ENCODE measurements around the gene EFNA2.

- no peak for TF ChIP-seq POLR2A (IDR thresholded peaks at IDR 0.05)
- TF ChIP-seq, protein P1, sequence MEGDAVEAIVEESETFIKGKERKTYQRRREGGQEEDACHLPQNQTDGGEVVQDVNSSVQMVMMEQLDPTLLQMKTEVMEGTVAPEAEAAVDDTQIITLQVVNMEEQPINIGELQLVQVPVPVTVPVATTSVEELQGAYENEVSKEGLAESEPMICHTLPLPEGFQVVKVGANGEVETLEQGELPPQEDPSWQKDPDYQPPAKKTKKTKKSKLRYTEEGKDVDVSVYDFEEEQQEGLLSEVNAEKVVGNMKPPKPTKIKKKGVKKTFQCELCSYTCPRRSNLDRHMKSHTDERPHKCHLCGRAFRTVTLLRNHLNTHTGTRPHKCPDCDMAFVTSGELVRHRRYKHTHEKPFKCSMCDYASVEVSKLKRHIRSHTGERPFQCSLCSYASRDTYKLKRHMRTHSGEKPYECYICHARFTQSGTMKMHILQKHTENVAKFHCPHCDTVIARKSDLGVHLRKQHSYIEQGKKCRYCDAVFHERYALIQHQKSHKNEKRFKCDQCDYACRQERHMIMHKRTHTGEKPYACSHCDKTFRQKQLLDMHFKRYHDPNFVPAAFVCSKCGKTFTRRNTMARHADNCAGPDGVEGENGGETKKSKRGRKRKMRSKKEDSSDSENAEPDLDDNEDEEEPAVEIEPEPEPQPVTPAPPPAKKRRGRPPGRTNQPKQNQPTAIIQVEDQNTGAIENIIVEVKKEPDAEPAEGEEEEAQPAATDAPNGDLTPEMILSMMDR (IDR thresholded peaks at IDR 0.05) = no peak
Observed at GRCh38 chr19:1291761-1292418, 6.2 kb downstream of the EFNA2 start.

Measured in esophagus squamous epithelium (tissue), 4 donors.